Measurements from ENCODE around the gene LMO7. TPM values are rescaled to one million over a fixed set of nuclear protein-coding genes. Genes with fewer than 3 reads are reported as not detected.
"Not testable (repeated sequence)": the region's sequence is repeated elsewhere in the genome, so short reads cannot be mapped to it uniquely, and the experiment has no call there.

LMO7 gene
- total RNA-seq, 1 donor from 2014 or later: 239 TPM

GRCh38 chr13:75789451-75790197 lies 153.5 kb downstream of the LMO7 start:
- peaks cover 5% of the 10 kb centered on the region for H3K9me3 Mint-ChIP-seq (ENCODE audit: unreplicated experiment)
- no peak for TF ChIP-seq CTCF (IDR thresholded peaks at IDR 0.05)
- H3K27me3 Mint-ChIP-seq (ENCODE audit: unreplicated experiment): no peaks in the 10 kb centered on the region
- H3K36me3 Mint-ChIP-seq (ENCODE audit: unreplicated experiment): no peaks in the 10 kb centered on the region
- no peak overlapping the region for H3K27ac Mint-ChIP-seq (ENCODE audit: unreplicated experiment)
- H3K4me3 Mint-ChIP-seq (ENCODE audit: unreplicated experiment): no peak overlapping the region
- H3K4me1 Mint-ChIP-seq (ENCODE audit: unreplicated experiment): peaks cover 28% of the 10 kb centered on the region
- no peak for DNase-seq (ENCODE audit: extremely low spot score, unreplicated experiment)

- Mint-ChIP-seq H3K27me3 (ENCODE audit: unreplicated experiment) (no peaks in the 10 kb centered on the region), H3K9me3 (ENCODE audit: unreplicated experiment) (peaks cover 5% of the 10 kb centered on the region), H3K4me1 (ENCODE audit: unreplicated experiment) (peaks cover 22% of the 10 kb centered on the region), H3K4me3 (ENCODE audit: unreplicated experiment) (no peak overlapping the region), H3K36me3 (ENCODE audit: unreplicated experiment) (no peaks in the 10 kb centered on the region), H3K27ac (ENCODE audit: unreplicated experiment) (peak overlapping the region; percentile 31)
- no peak for DNase-seq (ENCODE audit: extremely low spot score, unreplicated experiment)
- no peak for TF ChIP-seq CTCF (IDR thresholded peaks at IDR 0.05)
These were observed 154.3 kb downstream of the LMO7 start for GRCh38 chr13:75790198-75790970.

- no peak for DNase-seq (ENCODE audit: extremely low spot score, unreplicated experiment)
- no peaks in the 10 kb centered on the region for H3K27me3 Mint-ChIP-seq (ENCODE audit: unreplicated experiment)
- TF ChIP-seq CTCF (IDR thresholded peaks at IDR 0.05): no peak
- peaks cover 5% of the 10 kb centered on the region for H3K9me3 Mint-ChIP-seq (ENCODE audit: unreplicated experiment)
- peaks cover 15% of the 10 kb centered on the region for H3K36me3 Mint-ChIP-seq (ENCODE audit: unreplicated experiment)
- peaks cover 18% of the 10 kb centered on the region for H3K4me1 Mint-ChIP-seq (ENCODE audit: unreplicated experiment)
- H3K27ac Mint-ChIP-seq (ENCODE audit: unreplicated experiment): peak overlapping the region; percentile 38
- H3K4me3 Mint-ChIP-seq (ENCODE audit: unreplicated experiment): no peak overlapping the region
These were observed 156.5 kb downstream of the LMO7 start for GRCh38 chr13:75792526-75793187.

GRCh38 chr13:75793188-75793567 lies 157.0 kb downstream of the LMO7 start:
- H3K36me3 Mint-ChIP-seq (ENCODE audit: unreplicated experiment): peaks cover 17% of the 10 kb centered on the region
- H3K9me3 Mint-ChIP-seq (ENCODE audit: unreplicated experiment); DNase-seq (ENCODE audit: extremely low spot score, unreplicated experiment); H3K4me3 Mint-ChIP-seq (ENCODE audit: unreplicated experiment); H3K27me3 Mint-ChIP-seq (ENCODE audit: unreplicated experiment); H3K27ac Mint-ChIP-seq (ENCODE audit: unreplicated experiment): not testable (repeated sequence)
- H3K4me1 Mint-ChIP-seq (ENCODE audit: unreplicated experiment): peaks cover 18% of the 10 kb centered on the region

- Mint-ChIP-seq H3K36me3 (ENCODE audit: unreplicated experiment) (peaks cover 20% of the 10 kb centered on the region), H3K9me3 (ENCODE audit: unreplicated experiment) (peaks cover 5% of the 10 kb centered on the region), H3K4me1 (ENCODE audit: unreplicated experiment) (peaks cover 22% of the 10 kb centered on the region), H3K4me3 (ENCODE audit: unreplicated experiment) (no peak overlapping the region), H3K27me3 (ENCODE audit: unreplicated experiment) (no peaks in the 10 kb centered on the region), H3K27ac (ENCODE audit: unreplicated experiment) (no peak overlapping the region)
- DNase-seq (ENCODE audit: extremely low spot score, unreplicated experiment): no peak
- no peak for TF ChIP-seq CTCF (IDR thresholded peaks at IDR 0.05)
These were observed 158.5 kb downstream of the LMO7 start for GRCh38 chr13:75794663-75795062.
